ENCODE measurements around the gene DBET.
"Not testable (repeated sequence)": the region's sequence is repeated elsewhere in the genome, so short reads cannot be mapped to it uniquely, and the experiment has no call there.

The DBET gene

GRCh38 chr4:190049378-190050239 is 14.7 kb upstream of the DBET start:
- not testable (repeated sequence) for DNase-seq

- not testable (repeated sequence) for DNase-seq
These were observed 5.3 kb upstream of the DBET start for GRCh38 chr4:190058997-190059396.

- DNase-seq: not testable (repeated sequence)
These were observed 503 bp downstream of the DBET start for GRCh38 chr4:190064805-190065204.

- DNase-seq: not testable (repeated sequence)
These were observed 4.0 kb downstream of the DBET start for GRCh38 chr4:190068351-190068750.

- DNase-seq: not testable (repeated sequence)
These were observed 28.8 kb downstream of the DBET start for GRCh38 chr4:190093052-190093451.

GRCh38 chr4:190094031-190094430 is 29.7 kb downstream of the DBET start:
- not testable (repeated sequence) for DNase-seq

GRCh38 chr4:190095335-190095734 is 31.0 kb downstream of the DBET start:
- DNase-seq: not testable (repeated sequence)

- DNase-seq: not testable (repeated sequence)
These were observed 35.3 kb downstream of the DBET start for GRCh38 chr4:190099605-190100004.

- not testable (repeated sequence) for DNase-seq
These were observed 37.2 kb downstream of the DBET start for GRCh38 chr4:190101525-190101924.

GRCh38 chr4:190106191-190106590 is 41.9 kb downstream of the DBET start:
- not testable (repeated sequence) for DNase-seq

GRCh38 chr4:190106611-190107480 is 42.5 kb downstream of the DBET start:
- DNase-seq: peak; percentile 1

- DNase-seq: peak; percentile 1
These were observed 43.6 kb downstream of the DBET start for GRCh38 chr4:190107766-190108485.

- DNase-seq: peak; percentile 0
These were observed 44.5 kb downstream of the DBET start for GRCh38 chr4:190108756-190109155.

- peak; percentile 0 for DNase-seq
These were observed 45.2 kb downstream of the DBET start for GRCh38 chr4:190109390-190110011.

- not testable (repeated sequence) for DNase-seq
These were observed 45.7 kb downstream of the DBET start for GRCh38 chr4:190110033-190110432.

- DNase-seq: peak; percentile 1
These were observed 46.4 kb downstream of the DBET start for GRCh38 chr4:190110570-190111295.

- DNase-seq: not testable (repeated sequence)
These were observed 48.6 kb downstream of the DBET start for GRCh38 chr4:190112879-190113278.

GRCh38 chr4:190114991-190115390 is 50.7 kb downstream of the DBET start:
- peak; percentile 0 for DNase-seq

Data from hematopoietic multipotent progenitor cell treated with erythropoietin and hydrocortisone succinate and interleukin-3 and kit ligand, for 6 days (in vitro differentiated cells).